GM19025 (cell line): ENCODE measurements around the gene MPEG1.

Experiments used
- ATAC-seq: cut with Tn5 transposase; IDR thresholded peaks from one replicate; pipeline ENCODE4 v1.9.1; 2021; ENCODE audit warnings: mild to moderate bottlenecking, low read depth, moderate library complexity; ENCODE audit not compliant: unreplicated experiment

Gene MPEG1

GRCh38 chr11:59191890-59192289 is 20.8 kb downstream of the MPEG1 start:
- no peak for ATAC-seq

GRCh38 chr11:59191095-59191494 is 21.6 kb downstream of the MPEG1 start:
- ATAC-seq = no peak

- ATAC-seq = no peak
These were observed 22.7 kb downstream of the MPEG1 start for GRCh38 chr11:59189986-59190385.

- no peak for ATAC-seq
These were observed 23.8 kb downstream of the MPEG1 start for GRCh38 chr11:59188954-59189353.

- no peak for ATAC-seq
These were observed 25.1 kb downstream of the MPEG1 start for GRCh38 chr11:59187587-59187986.

- no peak for ATAC-seq
These were observed 25.7 kb downstream of the MPEG1 start for GRCh38 chr11:59187035-59187434.

GRCh38 chr11:59186130-59186594 is 26.6 kb downstream of the MPEG1 start:
- ATAC-seq = no peak

- ATAC-seq = no peak
These were observed 27.3 kb downstream of the MPEG1 start for GRCh38 chr11:59185386-59185945.

GRCh38 chr11:59184691-59185339 is 27.9 kb downstream of the MPEG1 start:
- ATAC-seq = no peak

- no peak for ATAC-seq
These were observed 29.0 kb downstream of the MPEG1 start for GRCh38 chr11:59183771-59184170.

- no peak for ATAC-seq
These were observed 30.1 kb downstream of the MPEG1 start for GRCh38 chr11:59182457-59183151.

- no peak for ATAC-seq
These were observed 30.8 kb downstream of the MPEG1 start for GRCh38 chr11:59181746-59182456.

GRCh38 chr11:59180907-59181306 is 31.8 kb downstream of the MPEG1 start:
- ATAC-seq = no peak

GRCh38 chr11:59180168-59180776 is 32.5 kb downstream of the MPEG1 start:
- no peak for ATAC-seq

GRCh38 chr11:59179121-59179520 is 33.6 kb downstream of the MPEG1 start:
- ATAC-seq = no peak

- no peak for ATAC-seq
These were observed 34.3 kb downstream of the MPEG1 start for GRCh38 chr11:59178402-59178801.

GRCh38 chr11:59176330-59176729 is 36.4 kb downstream of the MPEG1 start:
- no peak for ATAC-seq

- ATAC-seq = no peak
These were observed 37.6 kb downstream of the MPEG1 start for GRCh38 chr11:59175091-59175501.

GRCh38 chr11:59174664-59175033 is 38.1 kb downstream of the MPEG1 start:
- ATAC-seq = no peak

GRCh38 chr11:59173964-59174663 is 38.6 kb downstream of the MPEG1 start:
- ATAC-seq = no peak
